T-helper 1 cell treated with Interleukin-12 subunit alpha and Interleukin-12 subunit beta and Interleukin-4 antibody, amounts not matched to agents 30 ng/mL and 1 ng/mL, for 36 hours (primary cell): Measurements from ENCODE around the gene ADGRL1. TPM values are rescaled to one million over a fixed set of nuclear protein-coding genes. Genes with fewer than 3 reads are reported as not detected.
"Not testable (repeated sequence)": the region's sequence is repeated elsewhere in the genome, so short reads cannot be mapped to it uniquely, and the experiment has no call there.

ENCODE experiments used
- intact Hi-C: fragments of 100-400 bp; cut with micrococcal nuclease; formaldehyde crosslinking; loops from one replicate; pipeline ENCODE4 v1.15.1; 2024
- total RNA-seq: library from RNA; stranded (reverse); gene quantifications from 2 replicates; pipeline ENCODE4 v1.2.3, GENCODE V29; 2022

The ADGRL1 gene
- total RNA-seq, 1 donor from 2014 or later, result 7.6 TPM

DNA sequence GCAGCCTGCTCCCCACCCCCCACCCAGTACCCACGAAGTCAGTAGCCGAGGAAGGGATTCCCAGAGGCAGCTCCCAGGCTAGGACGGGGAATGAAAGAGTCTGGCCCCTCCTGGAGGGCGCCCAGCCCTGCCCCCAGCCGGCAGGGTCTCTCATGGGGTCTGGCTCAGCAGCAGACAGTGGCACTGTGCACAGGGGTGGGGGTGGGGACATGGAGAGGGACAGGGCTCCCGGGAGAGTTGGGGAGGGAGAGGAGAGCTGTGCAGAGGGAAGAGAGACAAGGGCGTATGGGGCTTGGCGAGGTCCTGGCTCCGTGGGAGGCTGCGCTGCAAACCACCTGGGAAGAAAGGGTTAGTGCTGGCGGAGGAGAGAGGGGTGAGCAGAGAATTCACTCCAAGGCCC, 41.9 kb downstream of the ADGRL1 start:
- intact Hi-C loops, result no loop called here

DNA sequence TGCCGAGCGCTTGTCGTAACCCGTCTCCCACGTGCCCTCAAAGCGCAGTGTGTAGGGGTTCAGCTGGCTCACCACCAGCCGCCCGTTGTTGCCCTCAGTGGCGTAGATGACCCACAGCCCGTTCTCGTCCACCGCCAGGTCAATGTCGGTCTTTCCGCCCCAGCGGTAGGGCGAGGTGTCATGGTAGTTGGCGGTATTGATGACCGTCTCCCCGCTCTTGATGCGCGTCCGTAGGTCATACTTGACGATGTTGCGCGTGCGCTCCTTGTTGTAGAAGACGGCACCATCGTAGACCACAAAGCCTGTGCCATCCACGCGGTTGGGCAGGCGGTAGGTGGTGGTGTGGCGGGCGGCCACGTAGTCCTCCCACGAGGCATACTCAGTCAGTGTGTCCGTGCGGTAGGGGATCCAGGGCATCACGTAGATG, 43.1 kb downstream of the ADGRL1 start:
- intact Hi-C loops, result no loop called here

DNA sequence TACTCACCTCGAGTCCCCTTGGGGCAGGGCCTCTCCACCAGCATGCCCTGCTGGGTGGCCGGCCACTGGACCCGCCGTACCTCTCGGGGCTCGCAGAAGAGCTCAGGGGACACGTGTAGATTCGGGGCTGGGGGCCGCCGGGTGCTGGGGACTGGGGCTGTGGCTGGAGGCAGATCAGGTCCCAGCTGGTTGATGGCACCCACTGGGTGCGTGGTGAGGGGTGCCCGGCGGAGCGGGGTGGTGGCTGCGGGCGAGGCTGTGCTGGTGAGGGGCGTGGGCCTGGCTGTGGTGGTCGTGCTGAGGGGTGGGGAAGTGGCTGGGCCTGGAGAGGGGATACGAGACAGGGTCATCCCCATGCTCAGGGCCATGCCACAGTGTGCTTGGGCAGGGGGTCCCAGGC, 44.7 kb downstream of the ADGRL1 start:
- intact Hi-C loops, result no loop called here

DNA sequence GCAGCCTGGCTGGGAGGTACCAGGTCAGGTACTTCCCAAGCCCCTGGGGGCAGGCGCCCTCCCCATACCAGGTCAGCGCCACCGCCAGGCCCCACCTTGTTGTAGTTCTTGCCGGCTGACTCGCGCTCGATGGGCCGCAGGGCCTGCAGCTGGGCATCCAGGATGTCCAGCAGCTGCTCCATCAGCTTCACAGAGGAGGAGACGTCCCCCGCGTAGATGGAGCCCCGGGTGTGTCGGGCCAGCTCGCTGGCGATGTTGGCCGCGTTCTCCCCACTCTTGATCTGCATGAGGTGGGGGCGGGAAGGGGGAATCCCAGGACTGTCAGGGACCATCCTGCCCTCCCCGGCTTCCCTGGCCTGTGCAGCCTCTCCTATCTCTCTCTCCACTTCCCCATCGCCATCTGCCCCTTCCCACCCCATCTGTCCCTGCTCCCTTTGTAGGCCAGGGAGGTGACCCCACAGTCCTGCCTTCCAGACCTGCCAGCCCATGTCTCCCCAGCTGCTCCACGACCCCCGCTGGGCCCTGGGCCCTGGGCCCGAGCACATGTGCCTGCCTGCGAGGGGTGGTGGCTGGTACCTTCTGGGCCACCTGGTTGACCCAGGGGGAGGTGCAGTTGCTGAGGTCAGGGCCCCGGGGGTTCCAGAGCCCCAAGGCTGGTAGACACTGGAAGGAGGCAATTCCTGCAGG, 45.8 kb downstream of the ADGRL1 start:
- intact Hi-C loops, result no loop called here

DNA sequence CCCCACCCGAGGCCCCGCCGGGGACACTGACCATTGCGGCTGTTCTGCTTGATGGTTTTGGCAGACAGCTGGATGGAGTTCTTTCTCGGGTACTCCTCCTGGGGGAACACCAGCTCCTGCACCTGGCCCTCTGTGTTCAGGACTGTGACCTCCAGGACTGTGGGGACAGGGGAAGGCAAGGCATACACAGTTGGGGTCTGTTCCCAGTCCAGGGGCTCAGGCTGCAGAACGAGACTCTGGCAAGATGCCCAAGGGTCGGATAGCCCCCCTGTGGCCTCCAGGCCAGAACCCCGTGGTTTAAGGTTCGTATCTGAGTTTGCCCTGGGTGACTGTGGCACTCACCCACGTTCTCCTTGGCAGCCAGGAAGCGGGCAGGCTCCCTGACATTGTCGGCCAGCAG, 46.9 kb downstream of the ADGRL1 start:
- intact Hi-C loops, result no loop called here

DNA sequence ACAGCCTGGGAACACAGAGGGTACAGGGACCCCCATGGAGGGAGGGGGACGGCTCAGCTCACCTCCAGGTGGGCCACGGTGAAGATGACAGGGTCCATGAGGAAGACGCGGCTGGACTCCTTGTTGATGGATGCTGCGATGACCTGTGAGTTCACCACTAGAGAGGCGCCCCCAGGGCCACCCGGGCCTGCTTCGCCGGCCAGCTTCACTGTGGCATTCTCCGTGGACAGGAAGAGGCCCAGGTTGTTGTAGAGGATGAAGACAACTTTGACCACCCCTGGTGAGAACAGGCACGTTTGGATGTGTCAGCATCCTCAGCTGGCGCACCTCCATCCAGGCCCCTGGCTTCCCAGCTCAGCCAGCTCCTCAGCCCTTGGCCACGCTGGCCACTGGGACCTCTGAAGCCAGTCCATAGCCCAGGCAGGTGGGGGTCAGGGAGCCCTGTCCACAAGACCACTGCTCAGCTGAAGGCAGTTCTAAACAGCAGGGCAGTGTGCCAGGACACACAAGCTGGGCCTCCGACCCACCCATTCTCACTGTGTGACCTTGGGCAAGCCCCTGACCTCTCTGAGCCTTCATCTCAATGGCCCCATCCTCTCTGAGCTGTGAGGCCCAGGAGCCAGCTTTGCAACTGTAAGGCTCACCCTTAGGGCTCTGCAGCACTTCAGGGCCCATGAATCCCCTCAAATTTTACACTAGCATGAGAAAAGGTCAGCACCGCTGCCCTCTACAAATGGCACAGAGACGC, 47.5 kb downstream of the ADGRL1 start:
- intact Hi-C loops, result no loop called here

DNA sequence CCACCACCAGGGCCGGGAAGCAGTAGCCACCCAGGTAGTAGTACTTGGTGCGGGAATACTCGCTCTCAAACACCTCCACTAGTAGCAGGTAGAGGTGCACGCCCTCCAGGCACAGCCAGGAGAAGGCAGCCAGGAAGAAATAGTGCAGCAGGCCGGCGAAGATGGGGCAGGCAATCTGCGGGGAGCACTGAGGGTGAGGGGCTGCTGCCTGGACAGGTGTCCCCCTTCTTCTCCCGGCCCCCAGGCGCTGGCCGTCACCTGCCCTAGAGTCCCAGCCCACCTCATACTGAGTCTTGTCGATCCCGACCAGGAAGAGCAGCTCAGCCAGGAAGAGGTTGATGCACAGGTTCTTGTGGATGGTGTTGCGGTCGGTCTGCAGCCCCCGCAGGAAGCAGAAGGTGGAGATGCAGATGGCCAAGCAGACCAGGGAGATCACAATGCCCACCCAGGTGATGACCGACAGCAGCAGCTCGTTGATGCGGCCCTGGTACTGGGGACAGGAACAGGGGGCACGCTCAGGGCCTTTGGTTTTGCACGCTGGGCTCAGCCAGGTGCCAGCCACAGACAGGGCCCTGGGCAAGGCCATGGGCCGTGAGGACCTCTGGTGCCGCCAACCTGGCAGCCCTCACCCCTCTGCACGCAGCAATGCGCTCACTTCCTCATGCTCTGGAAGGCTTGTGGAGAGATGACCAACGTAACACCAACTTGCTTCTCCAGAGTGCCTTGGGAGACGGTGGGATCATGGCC, 48.8 kb downstream of the ADGRL1 start:
- intact Hi-C loops, result no loop called here

DNA sequence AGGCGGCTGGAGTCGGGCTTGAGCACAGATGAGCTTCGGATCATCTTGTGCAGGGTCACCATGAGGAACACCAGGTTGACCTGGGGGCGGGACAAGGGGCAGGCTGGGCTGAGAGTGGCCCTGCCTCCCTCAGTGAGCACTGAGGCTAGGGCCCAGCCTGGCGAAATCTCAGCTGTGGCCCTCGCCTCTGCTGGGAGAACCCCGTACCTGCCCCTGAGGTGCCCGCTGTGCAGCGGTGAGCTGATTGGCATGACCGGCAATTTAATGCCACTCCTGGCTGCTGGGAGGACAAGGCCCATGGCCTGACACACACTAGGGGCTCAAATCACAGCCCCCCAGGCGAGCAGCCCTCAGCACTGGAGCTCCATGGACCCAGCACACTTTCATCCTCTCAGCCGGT, 49.8 kb downstream of the ADGRL1 start:
- intact Hi-C loops, result no loop called here

DNA sequence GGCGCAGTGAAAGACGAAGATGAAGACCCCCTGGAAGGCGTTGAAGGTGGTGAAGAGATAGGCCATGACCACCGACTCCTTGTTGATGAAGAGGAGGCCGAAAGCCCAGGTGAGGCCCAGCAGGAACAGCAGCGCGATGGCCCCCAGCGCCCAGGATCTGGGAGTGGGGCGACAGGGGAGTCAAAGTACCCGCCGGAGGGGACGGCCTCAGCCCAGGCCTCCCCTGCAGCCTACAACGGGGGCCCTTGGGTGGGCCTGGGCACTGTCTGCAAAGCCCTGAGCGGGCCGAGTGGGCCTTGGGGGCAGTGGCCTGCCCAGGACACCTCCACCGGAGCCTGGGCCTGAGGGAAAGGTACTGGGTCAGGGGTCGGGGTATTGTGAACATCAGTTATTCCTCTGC, 50.6 kb downstream of the ADGRL1 start:
- intact Hi-C loops, result no loop called here

DNA sequence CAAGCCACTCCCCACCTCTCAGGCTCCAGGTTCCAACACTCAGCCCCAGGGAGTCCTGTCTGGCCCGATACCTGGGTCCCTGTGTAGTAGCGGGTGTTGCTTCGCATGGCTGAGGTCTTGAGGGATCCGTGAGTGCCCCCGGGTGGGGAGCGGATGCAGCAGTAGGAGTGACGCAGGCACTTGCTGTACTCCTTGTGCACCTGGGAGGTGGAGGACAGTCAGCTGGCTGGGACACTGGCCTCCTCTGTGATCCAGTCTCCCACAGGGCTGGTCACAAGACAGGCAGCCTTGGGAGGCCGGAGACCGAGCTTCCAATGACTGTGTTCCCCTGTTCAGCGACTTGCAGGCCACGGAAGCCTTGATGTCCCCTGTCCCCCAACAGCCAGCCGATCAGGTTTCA, 53.3 kb downstream of the ADGRL1 start:
- intact Hi-C loops, result no loop called here

DNA sequence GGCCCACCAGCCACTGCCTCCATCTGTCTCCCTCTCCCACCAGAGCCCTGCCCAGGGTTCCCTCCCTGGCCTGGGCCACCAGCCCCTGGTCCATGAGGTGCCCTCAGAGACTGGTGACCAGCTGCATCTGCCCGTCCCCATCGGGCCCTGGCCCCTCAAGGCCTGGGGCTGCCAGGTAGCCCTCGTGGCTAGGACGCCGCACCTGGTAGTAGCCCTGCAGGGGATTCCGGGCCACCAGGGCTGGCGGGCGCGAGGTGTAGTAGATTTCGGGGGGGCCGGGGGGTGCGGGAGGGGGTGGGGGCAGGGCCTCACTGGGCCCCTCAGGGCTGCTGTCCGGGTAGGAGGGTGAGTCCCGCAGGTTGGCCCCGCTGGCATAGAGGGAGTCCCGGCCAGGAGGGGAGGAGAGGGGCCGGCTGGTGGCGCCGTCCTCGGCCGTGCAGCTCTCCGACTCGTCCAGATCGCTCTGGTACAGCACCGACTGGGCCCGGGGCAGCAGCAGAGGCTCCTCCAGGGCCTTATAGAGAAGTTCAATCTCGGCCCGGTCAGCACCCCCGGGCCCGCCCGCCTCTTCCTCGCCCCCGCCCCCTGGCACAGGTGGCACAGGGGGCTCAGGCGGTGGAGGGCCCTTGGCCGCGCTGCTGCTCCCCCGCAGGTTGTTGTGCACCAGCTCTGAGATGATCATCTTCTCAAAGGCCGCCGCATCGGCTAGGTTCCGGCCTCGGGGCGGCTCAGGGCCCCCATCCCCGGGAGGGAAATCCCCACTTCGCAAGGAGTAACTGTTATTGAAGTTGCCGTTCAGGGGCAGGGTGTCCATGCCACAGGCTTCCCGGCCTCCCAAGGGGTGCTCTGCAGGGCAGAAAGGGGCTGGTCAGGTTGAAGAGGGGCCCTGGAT, 55.0 kb downstream of the ADGRL1 start:
- intact Hi-C loops, result no loop called here

DNA sequence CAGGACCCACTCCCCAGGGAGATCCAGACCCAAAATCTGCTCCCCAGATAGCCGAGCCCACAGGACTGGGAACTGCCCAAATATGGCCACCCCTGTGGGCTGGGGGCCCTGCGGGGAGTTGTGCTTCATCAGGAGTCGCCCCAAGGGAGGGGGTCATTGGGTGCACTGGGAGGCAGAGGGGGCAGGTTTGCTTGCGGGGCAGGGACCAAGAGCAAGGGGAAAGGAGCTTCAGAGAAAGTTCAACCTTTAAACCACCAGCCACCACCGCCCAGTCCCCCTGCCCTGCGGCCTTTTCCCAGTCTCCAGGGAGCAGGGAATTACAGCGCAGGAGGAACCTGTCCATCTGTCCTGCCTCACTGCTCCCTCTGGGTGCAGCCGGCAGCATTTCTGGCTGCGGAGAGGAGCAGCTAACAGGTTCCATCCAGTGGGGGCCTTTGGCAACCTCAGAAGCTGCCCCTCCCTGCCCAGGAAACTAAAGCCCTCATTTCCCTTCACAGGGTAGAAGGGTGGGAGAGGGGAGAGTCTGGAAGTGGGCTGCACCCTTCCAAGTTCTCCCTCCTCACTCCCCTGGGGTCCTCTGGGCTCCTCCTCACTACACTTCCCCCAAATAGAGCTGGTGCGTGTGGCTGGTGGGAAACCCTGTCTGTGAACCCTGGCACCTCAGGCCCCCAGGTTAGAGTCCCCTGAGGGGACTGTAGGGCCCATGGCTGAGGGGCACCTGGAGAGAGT, 55.8 kb downstream of the ADGRL1 start:
- intact Hi-C loops, result no loop called here

DNA sequence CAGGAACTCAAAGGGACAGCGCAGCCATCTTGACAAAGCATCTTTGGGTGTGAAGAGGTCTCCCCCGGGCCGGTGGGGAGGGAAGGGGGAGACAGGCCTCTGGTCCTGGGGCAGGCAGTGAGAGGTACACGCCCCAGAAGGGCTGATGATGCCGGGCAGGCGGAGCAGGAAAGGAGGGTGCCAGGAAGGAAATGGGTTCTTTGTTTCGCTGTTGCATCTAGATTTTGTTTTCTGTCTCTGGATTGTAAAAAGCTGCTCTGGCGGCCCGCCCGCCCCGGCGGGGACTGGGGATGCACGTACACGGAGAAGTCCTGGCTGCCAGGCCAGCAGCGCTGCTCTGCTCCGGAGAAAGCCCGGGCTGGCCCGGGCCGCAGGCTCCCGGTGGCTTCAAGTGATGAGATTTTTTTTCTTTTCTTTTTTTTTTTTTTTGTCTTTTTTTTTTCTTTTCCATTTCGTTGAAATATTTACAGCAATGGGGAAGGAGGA, 56.4 kb downstream of the ADGRL1 start:
- intact Hi-C loops, result loop anchor here (1.0 kb wide), 3 partner anchors 12 to 199 kb away; no protein-coding TSS in a partner anchor

DNA sequence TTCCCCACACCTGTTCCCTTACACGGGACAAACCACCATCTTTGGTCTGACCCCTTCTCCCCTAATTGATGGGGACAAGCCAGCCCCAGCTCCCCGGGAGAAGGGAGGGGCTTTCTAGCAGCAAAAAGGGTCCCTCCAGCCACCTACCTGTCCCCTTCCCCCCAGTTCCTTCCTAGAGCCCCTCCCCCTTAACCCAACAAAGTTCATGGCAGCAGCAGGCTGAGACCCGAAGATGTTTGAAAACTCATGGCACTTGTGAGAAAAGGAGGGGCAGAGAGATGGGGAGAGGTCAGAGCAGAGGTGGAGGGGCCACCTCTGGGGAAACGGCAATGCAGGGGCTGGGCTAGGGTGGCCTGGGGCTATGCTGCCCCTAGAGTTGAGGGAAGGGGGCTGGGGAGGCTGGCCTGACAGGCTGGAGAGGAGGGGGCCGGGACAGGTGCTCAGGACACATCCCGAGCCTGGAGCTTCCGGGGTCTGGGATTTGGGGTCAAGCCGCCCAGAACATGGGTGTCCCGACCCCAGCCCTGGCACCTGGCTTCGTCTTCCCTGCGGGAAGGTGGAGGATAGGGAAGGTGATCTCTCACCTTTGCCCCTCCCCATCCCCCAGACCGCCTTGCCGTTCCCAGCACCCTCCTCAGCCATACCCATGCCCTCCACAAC, 57.1 kb downstream of the ADGRL1 start:
- intact Hi-C loops, result loop anchor here (1.0 kb wide), 3 partner anchors 12 to 199 kb away; no protein-coding TSS in a partner anchor

DNA sequence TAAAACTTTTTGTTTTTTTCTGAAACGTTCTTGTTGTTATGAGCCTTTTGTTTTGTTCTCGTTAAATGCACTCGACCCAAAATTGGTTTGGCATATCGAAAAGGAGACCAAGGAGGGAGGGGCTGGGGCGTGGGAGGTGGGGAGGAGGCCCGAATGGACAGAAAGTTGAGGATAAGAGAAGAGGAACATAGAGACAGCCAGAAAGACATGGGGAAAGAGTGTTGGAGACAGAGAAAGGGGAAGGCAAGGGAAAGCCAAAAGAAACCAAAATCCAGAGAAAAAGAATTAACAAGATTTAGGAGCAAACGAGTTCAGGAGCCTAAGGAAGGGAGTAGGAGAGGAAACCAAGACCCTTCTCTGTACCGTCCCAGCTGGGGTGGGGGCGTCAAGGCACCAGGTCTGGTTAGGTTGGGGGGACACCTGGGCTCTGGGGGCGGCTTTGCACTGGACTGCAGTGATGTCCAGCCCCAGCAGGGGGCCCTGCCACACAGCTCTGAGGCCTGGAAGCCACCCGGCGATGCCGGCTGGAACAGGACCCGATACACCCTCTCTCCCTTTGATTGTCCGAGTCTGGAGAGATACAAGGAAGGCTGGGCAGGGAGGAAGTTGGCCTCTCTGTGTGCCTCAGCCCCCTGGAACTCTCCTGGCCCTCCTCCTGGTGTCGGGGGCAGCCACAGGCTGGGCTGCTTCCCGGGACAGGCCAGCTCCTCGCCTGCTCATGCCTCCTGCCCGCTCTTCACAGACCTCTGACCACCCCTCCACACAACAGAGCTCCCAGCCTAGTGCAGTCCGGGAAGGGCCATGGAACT, 58.0 kb downstream of the ADGRL1 start:
- intact Hi-C loops, result no loop called here

DNA sequence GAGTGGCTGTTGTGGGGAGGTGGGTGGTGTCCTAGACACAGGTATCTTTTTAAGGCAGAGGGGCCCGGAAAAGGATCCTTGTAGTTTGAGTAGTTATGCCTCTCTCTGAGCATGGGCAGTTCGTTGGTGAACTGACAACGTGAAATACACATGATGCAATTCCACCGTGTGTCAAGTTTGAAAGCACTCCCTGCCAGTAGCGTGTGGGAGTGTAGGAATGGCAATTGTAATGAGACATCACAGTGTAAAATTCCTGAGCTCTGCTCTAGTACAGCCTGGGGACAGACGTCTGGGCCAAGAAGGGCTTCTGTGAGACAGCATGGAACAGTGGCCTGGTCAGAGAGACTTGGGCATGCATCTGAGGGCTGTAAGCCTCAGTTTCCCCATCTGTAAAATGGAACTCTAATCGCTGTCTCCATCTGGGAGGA, 59.2 kb downstream of the ADGRL1 start:
- intact Hi-C loops, result no loop called here

DNA sequence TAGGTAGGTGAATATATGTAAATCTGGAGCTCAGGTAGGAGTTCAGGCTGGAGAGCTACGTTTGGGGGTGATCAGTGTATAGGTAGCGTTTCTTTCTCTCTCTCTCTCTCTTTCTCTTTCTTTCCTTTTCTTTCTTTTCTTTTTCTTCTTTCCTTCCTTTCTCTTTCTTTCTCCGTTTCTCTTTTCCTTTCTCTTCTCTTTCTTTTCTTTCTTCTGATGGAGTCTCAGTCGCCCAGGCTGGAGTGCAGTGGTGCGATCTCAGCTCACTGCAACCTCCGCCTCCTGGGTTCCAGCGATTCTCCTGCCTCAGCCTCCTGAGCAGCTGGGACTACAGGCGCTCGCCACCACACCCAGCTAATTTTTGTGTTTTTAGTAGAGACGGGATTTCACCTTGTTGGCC, 59.8 kb downstream of the ADGRL1 start:
- intact Hi-C loops, result not testable (repeated sequence)

DNA sequence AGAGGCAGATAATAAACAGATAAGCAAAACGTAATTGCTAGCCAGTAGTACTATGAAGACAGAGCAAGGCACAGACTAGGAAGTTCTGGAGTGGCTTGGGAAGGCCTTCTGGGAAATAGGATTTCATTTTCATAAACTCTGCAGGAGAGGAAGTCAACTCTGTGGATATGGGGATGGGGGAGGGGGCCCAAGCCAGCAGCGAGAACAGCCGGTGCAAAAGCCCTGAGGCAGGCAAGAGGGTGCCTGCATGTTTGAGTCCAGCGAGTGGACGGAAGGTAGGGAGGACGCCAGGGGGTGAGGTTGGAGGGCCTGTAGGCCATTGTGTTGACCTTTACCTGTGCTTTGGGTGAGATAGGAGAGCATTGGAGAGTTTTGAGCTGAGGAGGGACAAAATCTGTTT, 60.6 kb downstream of the ADGRL1 start:
- intact Hi-C loops, result no loop called here
